HG03432 (cell line): Measurements from ENCODE around the gene EMP3.

Source experiments
- ATAC-seq: cut with Tn5 transposase; IDR thresholded peaks from one replicate; pipeline ENCODE4 v1.9.1; 2021; ENCODE audit warnings: mild to moderate bottlenecking, moderate library complexity; ENCODE audit not compliant: unreplicated experiment

EMP3 gene

DNA sequence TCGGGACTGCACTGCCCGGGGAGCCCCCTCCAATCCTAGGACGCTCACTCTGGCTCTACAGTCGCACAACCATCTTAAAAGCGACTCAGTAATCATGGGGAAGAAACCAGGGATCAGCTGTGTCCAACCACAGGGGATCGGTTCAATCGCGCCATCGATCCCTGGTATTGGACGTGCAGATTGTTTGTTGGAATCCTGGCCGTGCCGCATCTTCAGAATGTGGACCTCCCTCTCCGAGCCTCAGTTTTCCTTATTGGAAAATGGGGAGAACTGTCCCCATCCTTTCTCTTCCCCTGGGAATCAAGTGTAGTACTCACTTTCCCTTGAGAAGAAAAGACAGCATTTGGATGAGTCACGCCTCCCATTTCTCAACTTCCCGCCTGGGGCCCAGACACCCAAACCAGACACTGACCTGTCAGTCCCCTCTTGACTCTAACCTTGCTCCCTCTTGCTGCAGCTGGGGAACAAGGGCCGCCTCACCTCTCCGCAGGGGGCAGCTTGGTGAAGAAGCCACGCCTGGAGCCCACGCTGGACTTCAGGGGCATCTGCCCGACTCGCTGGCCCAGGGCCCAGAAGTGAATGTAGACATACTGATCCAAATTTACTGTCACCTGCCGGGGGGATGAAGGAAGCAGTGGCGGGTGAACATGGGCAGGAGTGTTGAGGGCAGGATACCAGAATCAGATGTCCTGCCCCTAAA lies 17.6 kb downstream of the EMP3 start:
- ATAC-seq, result no peak

DNA sequence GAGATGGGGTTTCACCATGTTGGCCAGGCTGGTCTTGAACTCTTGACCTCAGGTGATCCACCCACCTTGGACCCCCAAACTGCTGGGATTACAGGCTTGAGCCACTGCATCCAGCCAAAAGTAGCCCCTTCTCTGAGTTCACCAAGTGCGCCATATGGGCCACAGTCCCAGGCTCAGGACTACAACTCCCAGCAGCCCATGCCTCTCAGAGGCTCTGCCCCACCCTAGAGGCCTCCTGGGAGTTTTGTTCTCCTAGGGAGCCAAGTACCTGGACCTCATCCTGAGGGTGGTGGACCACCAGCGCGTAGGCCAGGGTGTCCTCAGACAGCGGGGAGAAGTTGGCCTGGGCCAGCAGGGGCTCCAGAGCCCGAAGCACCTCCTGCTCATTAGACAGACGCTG lies 19.5 kb downstream of the EMP3 start:
- no peak for ATAC-seq

DNA sequence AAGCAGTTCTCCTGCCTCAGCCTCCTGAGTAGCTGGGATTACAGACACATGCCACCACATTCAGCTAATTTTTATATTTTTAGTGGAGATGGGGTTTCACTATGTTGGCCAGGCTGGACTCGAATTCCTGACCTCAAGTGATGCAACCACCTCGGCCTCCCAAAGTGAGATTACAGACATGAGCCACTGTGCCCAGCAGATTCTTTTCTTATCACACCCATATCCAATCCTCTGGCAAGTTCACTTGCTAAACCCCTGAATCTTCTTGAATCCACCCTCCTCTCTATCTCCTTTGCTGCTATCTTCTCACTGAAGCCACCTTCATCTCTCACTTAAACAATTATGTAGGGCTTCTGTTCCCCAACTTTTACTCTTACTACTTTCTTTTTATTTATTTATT lies 20.8 kb downstream of the EMP3 start:
- no peak for ATAC-seq

DNA sequence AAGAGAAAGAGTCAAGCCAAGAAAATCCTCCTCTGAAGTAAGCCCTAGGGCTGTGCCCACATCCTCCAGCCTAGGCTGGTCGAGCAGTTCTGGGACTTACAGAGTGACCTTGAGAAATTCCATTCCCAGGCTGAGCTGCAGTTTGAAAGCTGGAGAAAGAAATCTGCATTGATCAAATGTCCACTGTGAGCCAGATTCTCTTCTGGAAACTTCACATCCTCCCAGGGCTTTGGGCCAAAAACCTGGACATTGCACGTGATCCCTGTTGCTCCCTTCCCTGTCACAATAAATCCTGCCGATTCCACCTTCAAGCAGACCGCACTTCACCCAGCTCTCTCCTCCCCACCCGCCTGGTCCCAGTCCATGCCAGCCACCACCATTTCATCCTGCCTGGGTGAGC lies 22.7 kb downstream of the EMP3 start:
- ATAC-seq, result no peak

DNA sequence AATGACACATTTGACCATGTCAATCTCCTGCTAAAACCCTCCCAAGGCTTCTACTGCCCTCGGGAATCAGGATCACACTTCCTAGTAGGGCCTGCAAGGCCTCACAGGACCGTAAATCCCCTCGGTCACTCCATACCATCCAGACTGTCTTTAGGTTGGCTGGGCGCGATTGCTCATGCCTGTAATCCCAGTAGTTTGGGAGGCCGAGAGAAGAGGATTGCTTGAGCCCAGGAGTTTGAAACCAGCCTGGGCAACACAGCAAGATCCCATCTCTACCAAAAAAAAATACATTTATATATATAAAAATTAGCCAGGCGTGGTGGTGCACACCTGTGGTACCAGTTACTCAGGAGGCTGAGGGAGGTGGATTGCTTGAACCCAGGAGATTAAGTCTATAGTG lies 23.4 kb downstream of the EMP3 start:
- ATAC-seq, result no peak

DNA sequence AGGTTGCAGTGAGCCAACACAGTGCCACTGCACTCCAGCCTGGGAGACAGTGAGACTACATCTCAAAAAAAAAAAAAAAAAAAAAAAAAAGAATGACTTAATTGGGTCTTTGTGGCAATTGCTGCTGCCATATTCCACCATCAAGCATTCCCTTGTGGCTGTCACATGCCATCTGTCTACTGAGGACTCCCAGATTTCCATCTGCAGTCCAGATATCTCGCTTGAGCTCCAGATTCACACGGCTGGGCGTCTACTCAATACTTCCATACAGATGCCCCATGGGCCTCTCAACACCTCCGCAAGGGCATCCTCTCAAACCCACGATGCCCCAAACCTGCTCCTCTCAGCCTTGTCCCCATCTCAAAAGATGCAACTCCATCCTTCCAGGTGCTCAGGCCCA lies 25.5 kb downstream of the EMP3 start:
- no peak for ATAC-seq

DNA sequence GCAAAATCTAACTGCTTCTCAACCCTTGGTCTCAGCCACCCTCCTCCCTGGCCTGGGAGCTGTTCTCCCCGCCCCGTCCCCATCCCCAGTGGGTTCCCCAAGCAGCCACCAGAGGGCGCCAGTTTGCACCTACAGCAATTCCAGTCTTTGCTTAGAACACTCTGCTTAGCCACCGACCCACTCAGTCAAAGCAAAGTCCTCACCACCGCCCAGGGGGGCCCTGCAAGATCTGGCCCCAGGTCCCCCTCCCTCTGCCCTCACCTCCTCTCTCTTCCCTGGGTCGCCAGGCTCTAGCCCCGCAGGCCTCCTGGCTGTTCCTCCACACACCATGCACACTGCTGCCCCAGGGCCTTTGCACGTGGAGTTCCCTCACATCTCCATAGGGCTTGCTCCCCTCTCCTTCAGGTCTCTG lies 26.0 kb downstream of the EMP3 start:
- no peak for ATAC-seq

DNA sequence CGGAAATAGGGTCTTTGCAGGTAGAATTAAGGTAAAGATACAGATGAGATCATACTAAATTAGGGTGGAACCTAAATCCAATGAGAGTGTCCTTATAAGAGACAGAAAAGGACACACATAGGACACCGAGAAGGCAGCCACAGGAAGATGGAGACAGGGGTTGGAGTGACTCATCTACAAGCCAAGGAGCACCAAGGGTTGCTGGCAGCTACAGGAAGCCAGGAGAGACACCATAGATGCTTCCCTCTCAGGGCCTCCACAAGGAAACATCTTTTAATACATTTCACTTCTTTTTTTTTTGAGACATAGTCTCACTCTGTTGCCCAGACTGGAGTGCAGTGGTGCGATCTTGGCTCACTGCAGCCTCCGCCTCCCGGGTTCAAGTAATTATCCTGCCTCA lies 28.3 kb downstream of the EMP3 start:
- no peak for ATAC-seq

DNA sequence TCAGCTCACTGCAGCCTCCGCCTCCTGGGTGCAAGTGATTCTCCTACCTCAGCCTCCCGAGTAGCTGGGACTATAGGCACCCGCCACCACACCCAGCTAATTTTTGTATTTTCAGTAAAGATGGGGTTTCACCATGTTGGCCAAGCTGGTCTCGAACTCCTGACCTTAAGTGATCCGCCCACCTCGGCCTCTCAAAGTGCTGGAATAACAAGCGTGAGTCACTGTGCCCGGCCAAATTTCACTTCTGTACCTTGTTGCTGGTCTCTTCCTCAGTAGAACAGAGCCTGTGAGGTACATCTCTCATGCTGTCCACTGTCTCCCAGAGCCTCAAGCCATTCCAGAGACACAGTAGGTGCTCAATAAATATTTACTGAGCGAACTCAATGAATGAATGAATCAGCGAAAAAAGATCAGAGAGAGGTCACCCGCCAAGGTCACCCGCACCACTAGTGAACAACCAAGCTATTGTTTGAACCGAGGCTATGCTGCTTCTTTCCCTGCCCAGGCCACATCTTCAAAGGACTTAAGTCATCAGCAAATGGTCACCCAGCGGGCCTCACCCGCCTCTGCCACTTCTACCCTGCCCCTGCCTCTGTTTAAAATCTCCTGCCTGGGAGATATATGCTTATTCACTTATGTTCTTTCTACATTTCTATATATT lies 29.1 kb downstream of the EMP3 start:
- no peak for ATAC-seq

DNA sequence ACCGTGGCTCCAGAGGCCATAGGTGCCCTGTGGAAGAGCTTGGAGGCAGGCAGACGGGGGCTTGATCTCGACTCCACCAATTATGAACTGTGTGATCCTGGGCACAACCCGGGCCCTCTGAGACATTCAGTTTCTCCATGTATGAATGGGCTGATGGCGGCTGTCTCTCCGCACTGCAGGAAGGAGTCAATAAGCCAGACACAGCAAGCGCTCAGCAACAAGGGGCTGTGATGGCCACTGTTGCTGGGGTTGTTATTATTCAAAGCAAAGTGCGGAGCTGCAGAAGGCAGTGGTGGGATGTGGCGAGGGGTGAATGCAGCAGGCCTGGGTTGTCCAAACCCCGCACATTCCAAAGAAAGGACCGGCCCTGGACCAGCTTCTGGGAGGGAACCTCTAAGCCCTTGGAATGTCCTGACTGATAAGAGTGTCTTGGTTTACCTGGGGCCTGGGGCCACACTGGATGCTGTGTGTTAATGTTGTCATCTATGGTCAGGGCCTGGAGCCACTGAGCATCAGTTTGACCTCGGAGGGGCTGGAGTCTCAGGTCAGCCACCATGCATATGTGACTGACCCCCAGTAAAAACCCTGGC lies 30.1 kb downstream of the EMP3 start:
- no peak for ATAC-seq

DNA sequence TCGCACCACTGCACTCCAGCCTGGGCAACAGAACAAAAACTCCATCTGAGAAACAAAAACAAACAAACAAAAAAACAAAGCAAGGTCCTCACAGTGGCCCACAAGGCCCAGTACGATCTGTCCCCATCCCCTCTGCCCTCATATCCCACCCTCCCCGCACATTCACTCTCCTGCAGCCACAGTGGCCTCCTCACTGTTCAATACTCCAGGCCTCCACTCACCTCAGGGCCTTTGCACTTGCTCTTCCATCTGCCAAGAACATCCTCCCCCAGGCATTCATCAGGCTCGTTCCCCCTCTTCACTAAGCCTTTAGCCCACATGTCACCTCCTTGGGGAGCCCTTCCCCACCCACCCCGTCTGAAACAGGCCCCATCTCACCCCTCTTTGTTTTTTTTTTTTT lies 33.8 kb downstream of the EMP3 start:
- ATAC-seq, result no peak

DNA sequence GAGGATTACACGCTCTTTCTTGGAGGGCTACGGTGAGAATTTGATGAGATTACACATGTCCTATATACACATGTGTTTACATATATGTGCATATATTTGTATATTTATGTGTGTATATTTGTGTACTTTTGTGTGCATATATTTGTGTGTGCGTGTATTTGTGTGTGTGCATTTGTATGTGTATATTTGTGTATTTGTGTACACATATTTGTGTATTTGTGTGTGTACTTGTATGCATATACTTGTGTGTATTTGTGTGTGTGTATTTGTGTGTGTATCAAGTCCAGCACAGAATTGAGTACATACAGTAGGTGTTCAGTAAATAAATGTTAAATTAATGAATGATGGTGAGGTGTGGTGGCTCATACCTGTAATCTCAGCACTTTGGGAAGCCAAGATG lies 36.6 kb downstream of the EMP3 start:
- no peak for ATAC-seq

DNA sequence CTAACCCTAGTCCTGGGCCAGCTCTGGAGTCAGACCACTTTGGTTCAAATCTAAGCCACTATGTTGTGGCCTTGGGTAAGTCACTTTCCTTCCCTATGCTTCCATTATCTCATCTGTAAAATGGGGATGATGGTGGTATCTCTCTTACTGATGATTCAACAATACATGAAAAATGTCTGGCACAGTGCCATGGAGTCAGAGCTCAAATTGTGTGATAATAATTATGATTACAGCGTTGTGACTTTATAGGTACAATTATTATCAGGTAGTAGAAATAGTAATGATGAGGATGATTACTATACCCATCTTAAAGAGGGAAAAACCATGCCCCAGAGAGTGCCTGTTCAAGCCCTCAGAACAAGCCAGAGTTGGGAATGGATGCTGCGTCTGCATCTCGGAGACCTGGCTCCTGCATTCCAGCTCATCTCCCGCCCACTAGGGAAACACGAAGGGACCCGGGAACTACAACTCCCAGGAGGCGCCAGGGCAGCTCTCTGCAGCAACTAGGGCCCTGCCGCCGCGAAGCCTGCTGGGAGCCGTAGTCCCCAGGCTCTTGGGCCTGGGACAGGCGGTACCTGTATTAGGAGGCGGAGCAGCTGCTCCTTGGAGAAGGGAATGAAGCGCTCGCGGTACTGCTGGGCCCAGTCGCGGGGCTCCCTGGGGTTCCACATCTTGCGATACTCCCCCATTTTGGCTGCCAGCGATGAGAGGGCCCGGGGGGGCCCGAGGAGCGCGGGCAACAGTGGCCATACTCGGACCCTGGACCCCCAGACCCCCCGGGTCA lies 37.6 kb downstream of the EMP3 start:
- peak; percentile 56 for ATAC-seq

DNA sequence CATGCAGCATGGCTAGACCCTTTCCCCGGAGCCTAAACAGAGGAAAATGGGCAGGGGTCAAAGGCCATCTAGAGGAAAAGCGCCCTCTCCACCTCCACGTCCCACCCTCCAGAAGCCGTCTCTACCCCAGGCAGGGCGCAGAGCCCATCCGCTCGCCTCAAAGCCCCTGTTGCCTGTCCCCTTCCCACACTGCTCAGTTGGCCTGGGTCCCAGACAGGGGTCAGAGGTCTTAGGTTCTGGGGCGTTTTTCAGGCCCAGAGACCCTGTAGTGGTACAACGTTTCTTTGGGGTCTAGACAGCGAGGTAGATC lies 38.1 kb downstream of the EMP3 start:
- ATAC-seq, result peak; percentile 8

DNA sequence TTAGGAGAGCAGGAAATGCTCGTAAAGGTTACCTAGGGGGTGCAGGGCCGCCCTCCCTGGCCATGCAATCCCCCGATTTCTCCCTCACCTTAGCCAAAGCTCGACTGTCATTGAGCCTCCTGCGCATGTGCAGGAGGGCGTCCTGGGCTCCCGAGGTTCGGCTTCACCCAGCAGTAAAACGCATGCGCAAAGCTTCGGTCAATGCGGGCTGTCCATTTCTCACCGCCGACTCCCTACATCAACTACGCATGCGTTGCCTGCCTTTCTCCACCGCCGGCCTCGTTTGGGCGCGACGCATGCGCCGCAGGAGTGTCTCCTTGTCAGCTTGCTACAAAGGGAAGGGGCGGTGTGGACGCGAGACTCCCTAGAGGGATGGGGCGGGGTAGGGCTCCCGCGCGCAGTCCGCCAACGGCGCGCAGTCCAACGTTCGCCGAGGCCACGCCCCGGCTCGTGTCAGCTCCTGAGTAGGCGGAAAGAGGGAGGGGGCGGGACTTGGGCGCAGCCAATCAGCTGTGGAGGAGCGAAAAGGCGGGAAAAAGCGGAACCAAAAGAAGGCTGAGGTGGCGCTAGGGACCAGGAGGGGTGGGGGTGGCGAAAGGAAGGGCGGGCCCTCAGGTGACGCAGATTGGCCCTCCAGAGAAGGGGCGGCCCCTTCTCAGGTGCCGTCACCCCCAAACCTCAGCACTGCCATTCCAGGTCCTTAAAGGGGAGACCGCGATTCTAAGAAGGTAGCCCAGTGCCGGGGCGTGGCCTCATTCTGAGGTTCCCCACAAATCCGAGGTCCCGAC lies 38.7 kb downstream of the EMP3 start, which contains the start of the genes SYNGR4 and TMEM143:
Gene SYNGR4, plus strand, starts transcription at position 558 of the 788 bp plus-strand sequence. CDS start 1,476 bp downstream, outside the sequence.
Gene TMEM143, minus strand, starts transcription at position 131 of the 788 bp plus-strand sequence. Its CDS starts 20 bp downstream, at position 111.
- peak; percentile 84 for ATAC-seq

DNA sequence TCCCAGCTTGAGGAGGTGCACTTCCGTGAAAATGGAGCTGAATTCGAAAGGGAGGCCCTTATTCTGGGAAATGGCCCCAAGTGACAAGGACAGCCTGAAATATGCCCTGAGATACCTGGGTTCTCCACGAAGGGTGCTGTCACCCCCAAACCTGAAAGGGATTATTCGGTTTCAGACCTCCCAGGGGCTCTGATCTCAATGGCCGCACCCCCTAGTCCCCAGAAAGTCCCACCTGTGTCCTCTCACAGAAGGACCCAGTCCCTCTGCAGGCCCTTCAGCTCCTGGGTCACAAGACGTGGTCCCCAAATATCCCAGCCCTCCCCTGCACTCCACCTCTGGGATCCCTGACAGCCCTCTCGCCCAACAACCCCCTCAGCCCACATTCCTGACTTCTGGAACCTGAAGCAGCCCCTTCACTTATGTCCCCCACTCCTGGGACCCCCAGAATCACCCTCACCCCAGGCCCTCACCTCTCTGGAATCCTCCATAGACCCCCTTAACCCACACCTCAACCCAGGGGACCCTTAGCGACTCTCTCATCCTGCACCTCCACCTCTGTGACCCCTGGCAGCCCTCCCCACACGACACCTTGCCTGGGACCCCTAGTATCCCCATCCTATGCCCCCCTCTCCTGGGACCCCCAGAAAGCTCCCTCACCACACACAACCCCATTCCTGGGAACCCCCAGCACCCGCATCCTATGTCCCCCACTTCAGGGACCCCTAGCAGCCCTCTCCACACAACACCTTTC lies 39.4 kb downstream of the EMP3 start:
- ATAC-seq, result no peak

DNA sequence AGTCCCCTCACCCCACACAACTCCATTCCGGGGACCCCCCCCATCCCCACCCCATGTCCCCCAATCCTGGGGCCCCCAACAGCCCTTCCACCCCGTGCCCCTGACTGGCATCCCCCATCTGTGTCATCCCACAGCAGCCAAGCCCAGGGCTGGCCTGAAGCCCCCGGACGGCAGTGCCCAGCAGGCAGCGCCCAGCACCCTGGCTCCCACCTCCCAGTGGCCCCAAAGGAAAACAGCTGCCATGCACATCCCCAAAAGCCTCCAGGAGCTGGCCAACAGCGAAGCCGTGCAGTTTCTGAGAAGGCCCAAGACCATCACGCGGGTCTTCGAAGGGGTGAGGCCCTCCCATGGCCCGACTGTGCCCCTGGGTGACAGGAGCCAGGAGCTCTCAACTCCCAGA lies 40.2 kb downstream of the EMP3 start:
- ATAC-seq, result no peak

DNA sequence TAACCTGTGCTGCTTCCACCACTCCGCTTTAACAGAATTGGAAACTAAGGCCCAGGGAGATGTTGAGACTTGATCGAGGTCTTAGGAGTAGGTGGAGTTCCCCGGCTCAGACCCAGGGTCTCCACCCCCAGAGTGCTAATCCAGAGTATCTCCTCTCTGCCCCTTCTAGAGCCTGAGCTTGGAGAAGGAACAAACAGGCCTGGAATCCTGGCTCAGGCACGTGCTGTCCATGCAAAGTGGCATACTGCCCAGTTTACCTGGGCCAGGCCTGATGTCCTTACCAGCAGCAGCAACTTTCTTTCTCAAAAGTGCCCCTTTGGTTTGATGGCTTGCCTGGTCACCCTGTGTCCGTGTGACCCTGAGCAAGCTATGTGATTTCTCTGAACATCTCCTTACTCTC lies 42.5 kb downstream of the EMP3 start:
- ATAC-seq, result no peak

DNA sequence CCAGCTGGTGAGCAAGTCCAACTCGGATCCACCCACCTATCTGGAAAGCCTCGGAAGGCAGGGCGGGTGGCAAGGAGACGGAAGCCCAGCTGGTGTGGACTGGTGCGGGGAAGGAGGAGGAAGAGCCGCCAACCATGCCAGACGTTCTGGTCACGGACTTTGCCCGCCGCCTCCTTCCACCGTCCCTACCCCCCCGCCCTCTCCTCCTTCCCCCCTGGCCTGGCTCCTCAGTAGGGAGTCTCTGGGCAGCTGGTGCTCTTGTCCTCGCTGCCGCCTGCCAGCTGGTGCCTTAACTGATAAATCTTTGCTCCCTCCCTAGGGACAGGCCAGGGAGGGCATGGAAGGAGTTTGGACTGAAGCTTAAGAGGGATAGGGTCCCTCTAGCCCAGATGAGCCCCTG lies 43.6 kb downstream of the EMP3 start:
- no peak for ATAC-seq

DNA sequence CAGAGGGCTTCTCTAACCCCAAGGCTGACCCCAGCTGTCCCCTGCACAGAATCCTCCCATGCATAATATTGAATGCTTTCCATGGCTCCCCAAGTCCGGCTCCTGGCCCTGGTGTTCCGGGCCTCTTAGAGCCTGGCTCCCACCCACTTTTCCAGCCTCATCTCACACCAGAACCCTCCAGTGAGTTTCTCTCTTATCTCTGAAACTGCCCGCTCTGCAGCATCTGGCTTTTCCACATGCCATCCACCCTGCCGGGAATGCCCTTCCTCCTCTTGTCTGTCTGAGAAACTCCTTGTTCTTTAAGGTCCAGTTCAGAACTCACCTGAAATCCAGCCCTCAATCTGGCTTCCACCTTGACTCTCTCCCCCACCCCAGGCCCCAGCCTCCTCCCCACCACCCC lies 45.6 kb downstream of the EMP3 start:
- no peak for ATAC-seq
